Left renal pelvis (tissue), 4 donors: ENCODE measurements around the gene C1GALT1. TPM values are rescaled to one million over a fixed set of nuclear protein-coding genes. Genes with fewer than 3 reads are reported as not detected.
"Not testable (repeated sequence)": the region's sequence is repeated elsewhere in the genome, so short reads cannot be mapped to it uniquely, and the experiment has no call there.

Source experiments
- DNase-seq, 4 donors: peaks; one replicate each; pipeline ENCODE4 v3.0.0-alpha.2; 2013; ENCODE audit warnings: low read depth in 4 of 4, low spot score in 3 of 4
- polyA plus RNA-seq, 4 donors: library from polyadenylated mRNA; unstranded; fragments of 120-200 nt; gene quantifications; one replicate each; pipeline ENCODE4 v1.2.1, GENCODE V29; 2013; ENCODE audit not compliant: insufficient read length in 4 of 4

The C1GALT1 gene
- polyA plus RNA-seq, 4 donors: 32.4 to 53.6 (median 46.0) TPM

- DNase-seq: no peak
Observed at GRCh38 chr7:7231865-7232264, 49.5 kb downstream of the C1GALT1 start.

- DNase-seq: no peak
Observed at GRCh38 chr7:7235347-7235746, 53.0 kb downstream of the C1GALT1 start.

DNA sequence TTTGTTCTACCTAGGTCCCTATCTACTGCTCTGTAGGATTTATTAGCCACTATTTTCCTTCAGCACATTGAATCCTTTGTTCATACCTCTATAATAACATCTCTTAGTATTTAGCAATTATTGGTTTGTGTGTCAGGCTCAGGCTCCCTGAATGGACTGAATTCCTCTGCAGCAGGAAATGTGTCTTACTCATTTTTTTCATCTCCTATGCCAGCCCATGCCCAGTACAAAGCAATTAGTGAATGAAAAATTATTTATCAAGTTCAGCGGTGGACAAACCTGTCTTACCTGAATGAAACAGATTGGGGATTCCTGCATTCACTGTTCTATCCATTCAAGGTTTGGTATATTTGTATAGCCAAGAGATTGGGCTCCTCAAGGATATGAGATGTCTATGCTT is 53.7 kb downstream of the C1GALT1 start:
- no peak for DNase-seq

- DNase-seq: no peak
Observed at GRCh38 chr7:7237201-7237977, 55.0 kb downstream of the C1GALT1 start.

GRCh38 chr7:7237978-7238267 is 55.6 kb downstream of the C1GALT1 start:
- no peak for DNase-seq

- DNase-seq: no peak
Observed at GRCh38 chr7:7239346-7239745, 57.0 kb downstream of the C1GALT1 start.

- no peak for DNase-seq
Observed at GRCh38 chr7:7242899-7243298, 60.6 kb downstream of the C1GALT1 start.

DNA sequence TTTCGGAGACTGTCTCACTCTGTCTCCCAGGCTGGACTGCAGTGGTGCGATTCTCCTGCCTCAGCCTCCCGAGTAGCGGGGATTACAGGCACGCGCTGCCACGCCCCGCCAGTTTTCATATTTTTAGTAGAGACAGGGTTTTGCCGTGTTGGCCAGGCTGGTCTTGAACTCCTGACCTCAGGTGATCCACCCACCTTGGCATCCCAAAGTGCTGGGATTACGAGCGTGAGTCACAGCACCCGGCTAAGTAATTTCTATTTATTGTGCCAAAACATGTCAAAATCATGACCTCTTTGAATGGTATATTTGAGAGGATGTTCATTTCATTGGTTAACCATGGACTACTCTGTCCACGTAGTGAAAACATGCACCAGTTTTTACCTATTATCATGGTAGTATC is 62.9 kb downstream of the C1GALT1 start:
- DNase-seq: not testable (repeated sequence)

GRCh38 chr7:7246223-7246622 is 63.9 kb downstream of the C1GALT1 start:
- DNase-seq: no peak

- no peak for DNase-seq
Observed at GRCh38 chr7:7247658-7248057, 65.3 kb downstream of the C1GALT1 start.

- no peak for DNase-seq
Observed at GRCh38 chr7:7249814-7250213, 67.5 kb downstream of the C1GALT1 start.

DNA sequence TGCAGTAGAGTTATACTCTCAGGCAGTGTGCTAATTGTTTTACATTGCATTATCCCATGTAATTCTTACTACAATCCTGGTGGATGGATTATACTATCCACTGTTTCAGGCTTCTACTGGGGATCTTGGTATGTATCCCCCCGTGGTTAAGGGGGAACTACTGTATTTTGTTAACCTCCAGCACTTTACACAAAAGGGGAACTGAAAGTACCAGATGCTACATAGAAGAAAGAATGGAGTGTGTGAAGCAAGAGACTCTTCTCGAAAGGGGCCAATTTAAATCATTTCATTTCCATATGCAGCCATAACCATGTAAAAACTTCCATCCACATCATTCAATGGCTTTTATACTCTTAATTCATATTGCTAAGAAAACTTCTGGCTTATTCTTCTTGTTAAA is 69.4 kb downstream of the C1GALT1 start:
- no peak for DNase-seq

GRCh38 chr7:7254319-7254718 is 72.0 kb downstream of the C1GALT1 start:
- DNase-seq: no peak

DNA sequence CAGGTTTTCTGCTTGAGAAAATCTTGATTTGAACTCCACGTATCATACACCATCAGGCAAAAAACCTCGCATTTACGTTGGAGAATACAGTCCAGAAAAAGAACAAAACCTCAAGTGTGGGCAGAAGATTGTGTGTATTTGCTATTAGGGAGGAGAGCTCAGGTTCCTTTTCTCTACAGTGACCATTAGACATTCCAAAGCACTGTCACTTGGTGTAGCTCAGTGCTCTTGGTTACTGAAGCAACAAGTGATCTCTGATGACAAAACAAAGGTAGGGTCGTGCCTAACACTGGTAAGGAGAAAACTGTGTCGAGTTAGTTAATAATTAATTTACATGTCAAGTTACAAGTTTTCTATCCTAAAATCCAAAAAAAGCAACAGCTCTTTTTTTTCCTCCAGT is 72.6 kb downstream of the C1GALT1 start:
- DNase-seq: peak in 1 of 4 donors; percentile 27

- no peak for DNase-seq
Observed at GRCh38 chr7:7256731-7257274, 74.5 kb downstream of the C1GALT1 start.

DNA sequence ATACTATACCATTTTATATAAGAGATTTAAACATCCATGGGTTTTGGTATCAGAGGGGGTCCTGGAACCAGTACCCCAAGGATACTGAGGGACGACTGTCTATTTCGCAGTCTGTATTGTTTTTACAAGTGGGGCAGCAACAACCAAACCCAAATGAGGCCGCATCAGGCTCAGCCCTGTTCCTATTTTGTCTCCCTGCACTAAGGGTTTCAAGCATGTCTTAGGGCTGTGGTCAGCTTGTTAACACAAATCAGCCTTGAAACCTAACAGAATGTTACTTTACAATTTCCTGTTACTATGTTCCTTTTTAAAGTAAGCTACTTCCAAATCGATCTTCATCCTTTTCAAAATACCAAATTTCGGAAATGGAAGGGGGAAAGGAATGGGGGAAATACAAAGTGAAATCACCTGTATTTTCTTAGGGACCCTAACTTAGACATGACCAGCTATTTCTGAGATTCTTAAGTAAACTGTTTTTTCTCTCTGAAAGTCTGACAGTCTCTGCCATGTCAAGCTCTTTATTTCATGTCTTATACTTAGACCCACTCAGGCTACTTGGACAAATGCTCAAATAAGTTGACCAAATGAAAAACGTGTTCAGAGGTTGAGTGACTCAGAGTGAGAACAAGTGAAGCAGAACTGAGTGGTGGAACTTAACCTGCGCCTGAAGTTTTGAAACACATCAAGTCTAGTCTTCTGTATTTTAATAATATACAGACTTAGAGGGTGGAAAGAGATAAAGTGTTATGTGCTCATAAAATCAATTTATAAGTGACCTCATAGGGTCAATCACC is 75.8 kb downstream of the C1GALT1 start:
- DNase-seq: no peak

GRCh38 chr7:7261863-7262262 is 79.5 kb downstream of the C1GALT1 start:
- DNase-seq: no peak

DNA sequence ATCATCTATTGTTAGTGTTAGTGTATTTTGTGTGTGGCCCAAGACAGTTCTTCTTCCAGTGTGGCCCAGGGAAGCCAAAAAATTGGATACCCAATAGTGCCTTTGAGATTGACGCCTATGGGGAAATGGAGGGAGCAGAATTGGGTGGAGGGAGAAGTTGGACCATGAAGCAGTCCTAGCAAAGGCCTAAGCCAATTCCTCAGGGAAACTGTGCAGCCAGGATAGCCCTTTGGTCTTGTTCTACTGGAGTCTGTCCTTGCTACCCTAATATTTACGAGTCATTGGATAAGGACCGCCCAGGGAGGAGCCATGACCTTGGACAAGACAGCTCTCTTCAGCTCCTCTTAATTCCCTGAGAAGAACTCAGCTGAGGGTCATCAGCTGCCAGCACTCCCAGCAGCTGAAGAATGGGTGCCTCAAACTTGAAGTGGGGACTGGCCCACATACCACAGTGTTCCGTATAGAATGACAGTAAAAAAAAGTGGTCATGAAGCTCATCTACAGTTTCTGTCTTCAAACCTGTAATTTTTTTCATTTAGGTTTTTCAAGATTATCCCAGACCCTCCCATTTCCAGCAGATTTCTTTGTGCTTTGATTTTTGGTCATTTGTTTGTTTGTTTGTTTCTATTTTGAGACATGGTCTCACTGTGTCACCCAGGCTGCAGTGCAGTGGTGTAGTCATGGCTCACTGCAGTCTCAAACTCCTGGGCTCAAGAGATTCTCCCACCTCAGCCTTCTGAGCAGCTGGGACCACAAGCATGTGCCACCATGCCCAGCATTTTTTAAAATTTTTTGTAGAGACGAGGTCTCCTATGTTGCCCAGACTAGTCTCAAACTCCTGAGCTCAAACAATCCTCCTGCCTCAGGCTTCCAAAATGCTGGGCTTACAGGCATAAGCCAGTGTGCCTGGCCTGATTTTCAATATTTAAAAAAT is 81.2 kb downstream of the C1GALT1 start:
- DNase-seq: no peak

- DNase-seq: no peak
Observed at GRCh38 chr7:7264306-7265040, 82.1 kb downstream of the C1GALT1 start.
